ENCODE results near the gene ANTKMT. TPM values are rescaled to one million over a fixed set of nuclear protein-coding genes. Genes with fewer than 3 reads are reported as not detected.

ANTKMT gene
- total RNA-seq, result 10 to 100 TPM; 36.9 to 40.6 TPM
- polyA plus RNA-seq (2013, experiment 1 of 2), result 19.4 TPM
- polyA plus RNA-seq (2013, experiment 2 of 2), result 22.1 TPM
- long read RNA-seq, experiment 1, transcript FAM173A-207 (5 exons, 1,052 nt), result major isoform, 10 of 16 reads
- long read RNA-seq, experiment 1, partial matches to known transcripts, result 2 of 16 reads
- long read RNA-seq, experiment 1, other reads (novel, unspliced or antisense), result 1 of 16 reads
- long read RNA-seq, experiment 2, transcript FAM173A-207 (5 exons, 1,052 nt), result major isoform, 18 of 26 reads
- long read RNA-seq, experiment 2, partial matches to known transcripts, result 2 of 26 reads
- long read RNA-seq, experiment 2, other reads (novel, unspliced or antisense), result 2 of 26 reads
- long read RNA-seq, experiment 3, partial matches to known transcripts, result 0 of 5 reads
- long read RNA-seq, experiment 3, other reads (novel, unspliced or antisense), result 0 of 5 reads
- long read RNA-seq, experiment 4, result 0 reads

- no peaks in the 10 kb centered on the region for H3K36me3 Mint-ChIP-seq (ENCODE audit: low read depth)
- H3K9me3 Mint-ChIP-seq, result no peaks in the 10 kb centered on the region
- peak within 1 kb of the TSS; percentile 87 for H3K4me3 ChIP-seq (ENCODE audit: low read length)
- H3K27me3 ChIP-seq (ENCODE audit: control insufficient read depth, insufficient read depth, low read length, poor library complexity, severe bottlenecking), result peaks cover 11% of the 10 kb centered on the region
- TF ChIP-seq CTCF (conservative IDR thresholded peaks at IDR 0.05), result no peak
- peak within 1 kb of the TSS; percentile 67 for H3K4me3 Mint-ChIP-seq
- H3K27me3 Mint-ChIP-seq (ENCODE audit: insufficient read depth), result peaks cover 15% of the 10 kb centered on the region
- peaks cover 5% of the 10 kb centered on the region for H3K4me1 Mint-ChIP-seq
- no peaks in the 10 kb centered on the region for H3K9me3 ChIP-seq (ENCODE audit: control insufficient read depth, low read length)
- H3K27ac Mint-ChIP-seq, result peak within 1 kb of the TSS; percentile 84
- peak within 1 kb of the TSS; percentile 88 for H3K27ac ChIP-seq (ENCODE audit: low read depth, low read length)
- H3K9ac ChIP-seq (ENCODE audit: extremely low read depth, low read length, poor library complexity, severe bottlenecking), result peak within 1 kb of the TSS; percentile 59
- peaks cover 8% of the 10 kb centered on the region for H3K4me1 ChIP-seq (ENCODE audit: control insufficient read depth, insufficient read depth, low read length)
- DNase-seq, result peak; percentile 96
- no peaks in the 10 kb centered on the region for H3K36me3 ChIP-seq (ENCODE audit: control insufficient read depth, insufficient read depth, low read length)
- 11 to 12% methylated on average over 45 to 106 of the region's 106 CpGs for WGBS, 2 experiments (ENCODE audit: insufficient coverage in 1 of 2, insufficient read length in 1 of 2)
These were observed at the start of gene ANTKMT for GRCh38 chr16:720990-721764. ANTKMT (plus strand) TSS chr16:721146; CDS start chr16:721275, 129 bp downstream.

- H3K27ac ChIP-seq (ENCODE audit: low read depth, low read length), result no peak overlapping the region
- Mint-ChIP-seq H3K9me3 (no peaks in the 10 kb centered on the region), H3K27ac (no peak overlapping the region), H3K27me3 (ENCODE audit: insufficient read depth) (no peaks in the 10 kb centered on the region), H3K36me3 (ENCODE audit: low read depth) (peaks cover 18% of the 10 kb centered on the region), H3K4me3 (no peak overlapping the region), H3K4me1 (peaks cover 9% of the 10 kb centered on the region)
- TF ChIP-seq CTCF (conservative IDR thresholded peaks at IDR 0.05), result no peak
- H3K9me3 ChIP-seq (ENCODE audit: control insufficient read depth, low read length), result no peaks in the 10 kb centered on the region
- H3K4me3 ChIP-seq (ENCODE audit: low read length), result no peak overlapping the region
- H3K36me3 ChIP-seq (ENCODE audit: control insufficient read depth, insufficient read depth, low read length), result peaks cover 40% of the 10 kb centered on the region
- no peak overlapping the region for H3K9ac ChIP-seq (ENCODE audit: extremely low read depth, low read length, poor library complexity, severe bottlenecking)
- no peaks in the 10 kb centered on the region for H3K27me3 ChIP-seq (ENCODE audit: control insufficient read depth, insufficient read depth, low read length, poor library complexity, severe bottlenecking)
- WGBS, 2 experiments (ENCODE audit: insufficient coverage in 1 of 2, insufficient read length in 1 of 2), result 95% methylated on average over 20 to 40 of the region's 40 CpGs
- DNase-seq, result no peak
- H3K4me1 ChIP-seq (ENCODE audit: control insufficient read depth, insufficient read depth, low read length), result peaks cover 4% of the 10 kb centered on the region
These were observed 49.4 kb upstream of the ANTKMT start for GRCh38 chr16:671353-672131.

GRCh38 chr16:672371-672770, 48.6 kb upstream of the ANTKMT start:
- Mint-ChIP-seq H3K27me3 (ENCODE audit: insufficient read depth) (no peaks in the 10 kb centered on the region), H3K4me1 (peaks cover 9% of the 10 kb centered on the region), H3K9me3 (no peaks in the 10 kb centered on the region), H3K4me3 (no peak overlapping the region), H3K36me3 (ENCODE audit: low read depth) (peaks cover 18% of the 10 kb centered on the region), H3K27ac (no peak overlapping the region)
- Histone ChIP-seq H3K27ac (ENCODE audit: low read depth, low read length) (no peak overlapping the region), H3K36me3 (ENCODE audit: control insufficient read depth, insufficient read depth, low read length) (peaks cover 40% of the 10 kb centered on the region), H3K9ac (ENCODE audit: extremely low read depth, low read length, poor library complexity, severe bottlenecking) (no peak overlapping the region), H3K27me3 (ENCODE audit: control insufficient read depth, insufficient read depth, low read length, poor library complexity, severe bottlenecking) (no peaks in the 10 kb centered on the region), H3K4me1 (ENCODE audit: control insufficient read depth, insufficient read depth, low read length) (peaks cover 3% of the 10 kb centered on the region), H3K4me3 (ENCODE audit: low read length) (no peak overlapping the region), H3K9me3 (ENCODE audit: control insufficient read depth, low read length) (no peaks in the 10 kb centered on the region)
- no peak for TF ChIP-seq CTCF (conservative IDR thresholded peaks at IDR 0.05)
- WGBS, 2 experiments (ENCODE audit: insufficient coverage in 1 of 2, insufficient read length in 1 of 2), result 94 to 98% methylated on average over 13 to 19 of the region's 19 CpGs
- no peak for DNase-seq
